ENCODE results near the gene FCF1. TPM values are rescaled to one million over a fixed set of nuclear protein-coding genes. Genes with fewer than 3 reads are reported as not detected.

FCF1 gene
- total and polyA plus RNA-seq, 9 of the 15 experiments (the other 6 are each of a cell fraction or from before 2014, with no cell fraction given): 6.8 to 91.9 (median 40.0) TPM

GRCh38 chr14:74670726-74671411, 42.1 kb upstream of the FCF1 start:
- Histone ChIP-seq H3K36me3 (ENCODE audit: control insufficient read depth, insufficient read depth, low read length) (peaks cover 79% of the 10 kb centered on the region), H2AFZ (ENCODE audit: low read depth, low read length) (no peak overlapping the region), H3K9ac (ENCODE audit: insufficient read depth in 1 of 2, low read depth in 2 of 2, low read length in 2 of 2) (no peak overlapping the region), H3K9me3 (replicated peaks; ENCODE audit: control insufficient read depth, insufficient read depth, low read depth, low read length) (no peaks in the 10 kb centered on the region), H3K4me3 (no peak overlapping the region), H3K4me1 (replicated peaks in 1 of 2; ENCODE audit: control insufficient read depth in 2 of 2, insufficient read depth in 2 of 2, low read length in 2 of 2) (no peaks in the 10 kb centered on the region), H4K20me1 (replicated peaks; ENCODE audit: control insufficient read depth, insufficient read depth, low read length) (no peaks in the 10 kb centered on the region), H3K9me1 (ENCODE audit: control insufficient read depth, insufficient read depth, low read length) (no peaks in the 10 kb centered on the region), H3K27me3 (ENCODE audit: control insufficient read depth in 2 of 2, insufficient read depth in 2 of 2, low read length in 2 of 2) (no peaks in the 10 kb centered on the region), H3K4me2 (ENCODE audit: insufficient read depth, low read length) (no peak overlapping the region), H3K27ac (ENCODE audit: extremely low read depth, low read depth, low read length) (no peak overlapping the region), H3K79me2 (ENCODE audit: control insufficient read depth, insufficient read depth, low read length) (no peaks in the 10 kb centered on the region)
- intact Hi-C loops (cut with micrococcal nuclease) (no loop called here), in situ Hi-C loops (cut with MboI) (no loop called here)
- ChIA-PET POLR2A (no interaction called here), CTCF (ENCODE audit: low intra/inter-chr PET ratio) (no interaction called here)
- TF ChIP-seq RAD51 (IDR thresholded peaks at IDR 0.05; ENCODE audit: borderline replicate concordance, low read depth) (no peak), NCOA4 (IDR thresholded peaks at IDR 0.05; ENCODE audit: partially characterized antibody) (no peak), MEIS2 (IDR thresholded peaks at IDR 0.05; ENCODE audit: partially characterized antibody) (no peak), RBM34 (IDR thresholded peaks at IDR 0.05; ENCODE audit: borderline replicate concordance, insufficient read depth, low read length) (no peak), RBM25 (IDR thresholded peaks at IDR 0.05; ENCODE audit: low read depth, low read length, severe bottlenecking) (no peak), TEAD4 (IDR thresholded peaks at IDR 0.05; ENCODE audit: low read length) (no peak), TEAD4 (CRISPR knock-in tag; IDR thresholded peaks at IDR 0.05; ENCODE audit: borderline replicate concordance) (no peak)
- FAIRE-seq (no peak), ATAC-seq (no peak), DNase-seq (ENCODE audit: extremely low read depth in 1 of 4, low spot score in 3 of 4) (no peak)
- 80% methylated on average over 8 of the region's 9 CpGs for WGBS (ENCODE audit: insufficient coverage, low coverage, missing lambda C conversion rate)
- no TSS peak for BruUV-seq (replicated peaks)
